Thyroid gland (tissue), 4 donors: Measurements from ENCODE around the gene EXOG. TPM values are rescaled to one million over a fixed set of nuclear protein-coding genes. Genes with fewer than 3 reads are reported as not detected.

Source experiments
- DNase-seq, 2 donors: peaks; one replicate each; pipeline ENCODE4 v3.0.0-alpha.2; 2019
- H3K27ac ChIP-seq, 3 donors: fragments of 200-600 bp; sonication (generic); 1 replicate in 2 of 3; 2 replicates in 1 of 3; pipeline ENCODE4 v1.5.1; 2016 to 2019; ENCODE audit warnings: mild to moderate bottlenecking in 1 of 3, moderate library complexity in 1 of 3
- H3K27me3 ChIP-seq: fragments of 200-600 bp; sonication (generic); one replicate; pipeline ENCODE4 v1.5.1; 2019
- H3K36me3 ChIP-seq, 2 donors: fragments of 200-600 bp; sonication (generic); one replicate each; pipeline ENCODE4 v1.5.1; 2016 to 2019
- H3K4me1 ChIP-seq, 2 donors: fragments of 200-600 bp; sonication (generic); one replicate each; pipeline ENCODE4 v1.5.1; 2017 to 2019
- H3K4me3 ChIP-seq, 3 donors: fragments of 200-600 bp; sonication (generic); replicated peaks in 1 of 3; 1 replicate in 2 of 3; 2 replicates in 1 of 3; pipeline ENCODE4 v1.5.1; 2016; ENCODE audit warnings: mild to moderate bottlenecking in 1 of 3
- H3K9me3 ChIP-seq: fragments of 200-600 bp; sonication (generic); one replicate; pipeline ENCODE4 v1.5.1; 2017
- CTCF ChIP-seq, 6 experiments: fragments of 200-600 bp in 3 of 6; fragments of 450-650 bp in 3 of 6; sonication (generic) in 3 of 6; IDR thresholded peaks; one replicate each; pipeline ENCODE4 v1.5.1; 2016 to 2019; ENCODE audit warnings: antibody characterized with exemption in 6 of 6, mild to moderate bottlenecking in 2 of 6, inconsistent platforms in 1 of 6, moderate library complexity in 1 of 6
- POLR2A ChIP-seq, 2 donors: fragments of 450-650 bp; IDR thresholded peaks; one replicate each; pipeline ENCODE4 v1.6.1; 2017; ENCODE audit warnings: antibody characterized with exemption in 2 of 2, mild to moderate bottlenecking in 2 of 2, moderate library complexity in 1 of 2
- WGBS, 2 donors: methylation state at CpG; one replicate each; pipeline ENCODE4 v1.1.5; 2017; 5-methylcytosine and 5-hydroxymethylcytosine counted together
- intact Hi-C: fragments of 100-400 bp; cut with DNase I; formaldehyde crosslinking; loops from one replicate; pipeline ENCODE4 v1.15.1; 2023
- total RNA-seq, 4 donors: library from RNA; depleted of rRNA; stranded (reverse); fragments of >200 nt; gene quantifications; one replicate each; pipeline ENCODE4 v1.2.3, GENCODE V29; 2016

Gene EXOG
- total RNA-seq, 4 donors from 2014 or later = 7.6 to 17.6 (median 14.1) TPM

GRCh38 chr3:38465588-38466154 lies 30.5 kb upstream of the EXOG start:
- WGBS, 2 donors = 94 to 98% methylated on average over 1 of the region's 1 CpG
- TF ChIP-seq CTCF (IDR thresholded peaks at IDR 0.05) (no peak), POLR2A (IDR thresholded peaks at IDR 0.05) (no peak)

GRCh38 chr3:38468765-38469164 lies 27.4 kb upstream of the EXOG start:
- 88 to 89% methylated on average over 1 of the region's 1 CpG for WGBS, 2 donors
- peaks cover 11 to 17% of the 10 kb centered on the region in 2 donors for H3K4me1 ChIP-seq
- H3K36me3 ChIP-seq = no peaks in the 10 kb centered on the region
- H3K27ac ChIP-seq = no peak overlapping the region
- intact Hi-C loops = no loop called here
- no peaks in the 10 kb centered on the region for H3K27me3 ChIP-seq
- no peak overlapping the region for H3K4me3 ChIP-seq
- no peaks in the 10 kb centered on the region for H3K9me3 ChIP-seq
- no peak for DNase-seq
- TF ChIP-seq POLR2A (IDR thresholded peaks at IDR 0.05) = no peak
- no peak for TF ChIP-seq CTCF (IDR thresholded peaks at IDR 0.05)

More at GRCh38 chr3:38465588-38466154, 30.5 kb upstream of the EXOG start:
- H3K27me3 ChIP-seq = no peaks in the 10 kb centered on the region
- intact Hi-C loops = no loop called here
- no peak overlapping the region for H3K27ac ChIP-seq
- no peak for DNase-seq
- peaks cover 6 to 9% of the 10 kb centered on the region in 2 donors for H3K4me1 ChIP-seq
- no peak overlapping the region for H3K4me3 ChIP-seq
- no peaks in the 10 kb centered on the region for H3K36me3 ChIP-seq
- H3K9me3 ChIP-seq = no peaks in the 10 kb centered on the region

- TF ChIP-seq POLR2A (IDR thresholded peaks at IDR 0.05) (no peak), CTCF (IDR thresholded peaks at IDR 0.05) (no peak)
- no peaks in the 10 kb centered on the region for H3K27me3 ChIP-seq
- H3K36me3 ChIP-seq = no peaks in the 10 kb centered on the region
- H3K4me3 ChIP-seq = no peak overlapping the region
- intact Hi-C loops = loop anchor here (10.0 kb wide), 1 partner anchor 345 kb away; no protein-coding TSS in a partner anchor
- no peaks in the 10 kb centered on the region for H3K9me3 ChIP-seq
- DNase-seq = no peak
- H3K4me1 ChIP-seq = peaks cover 11 to 17% of the 10 kb centered on the region in 2 donors
- 94 to 95% methylated on average over 1 of the region's 1 CpG for WGBS, 2 donors
- no peak overlapping the region for H3K27ac ChIP-seq
These were observed 26.3 kb upstream of the EXOG start for GRCh38 chr3:38469852-38470251.

- WGBS, 2 donors = 72 to 73% methylated on average over 3 of the region's 3 CpGs
- no peak for DNase-seq
- TF ChIP-seq POLR2A (IDR thresholded peaks at IDR 0.05) (no peak), CTCF (IDR thresholded peaks at IDR 0.05) (no peak)
These were observed 24.8 kb upstream of the EXOG start for GRCh38 chr3:38471260-38471857.

GRCh38 chr3:38472342-38472741 lies 23.8 kb upstream of the EXOG start:
- H3K36me3 ChIP-seq = no peaks in the 10 kb centered on the region
- TF ChIP-seq POLR2A (IDR thresholded peaks at IDR 0.05) = no peak
- TF ChIP-seq CTCF (IDR thresholded peaks at IDR 0.05) = no peak
- DNase-seq = peak in 1 of 2 donors; percentile 31
- H3K9me3 ChIP-seq = no peaks in the 10 kb centered on the region
- H3K4me1 ChIP-seq = peaks cover 11 to 17% of the 10 kb centered on the region in 2 donors
- WGBS, 2 donors = 100% methylated on average over 1 of the region's 1 CpG
- no peak overlapping the region for H3K27ac ChIP-seq
- no peaks in the 10 kb centered on the region for H3K27me3 ChIP-seq
- intact Hi-C loops = loop anchor here (10.0 kb wide), 1 partner anchor 348 kb away; no protein-coding TSS in a partner anchor
- no peak overlapping the region for H3K4me3 ChIP-seq

More at GRCh38 chr3:38471260-38471857, 24.8 kb upstream of the EXOG start:
- no peak overlapping the region for H3K4me3 ChIP-seq
- no peaks in the 10 kb centered on the region for H3K9me3 ChIP-seq
- H3K27me3 ChIP-seq = no peaks in the 10 kb centered on the region
- H3K27ac ChIP-seq = no peak overlapping the region
- no peaks in the 10 kb centered on the region for H3K36me3 ChIP-seq
- intact Hi-C loops = loop anchor here (10.0 kb wide), 1 partner anchor 347 kb away; no protein-coding TSS in a partner anchor
- peaks cover 11 to 17% of the 10 kb centered on the region in 2 donors for H3K4me1 ChIP-seq
